Aorta (tissue), 5 donors: ENCODE results near the gene ZMYM4. TPM values are rescaled to one million over a fixed set of nuclear protein-coding genes. Genes with fewer than 3 reads are reported as not detected.
A peak's percentile ranks its signal among the peaks of the same experiment; 100 is the strongest.
"Not testable (repeated sequence)": the region's sequence is repeated elsewhere in the genome, so short reads cannot be mapped to it uniquely, and the experiment has no call there.

Source experiments
- ATAC-seq: fragments of 200-7000 bp; cut with Tn5 transposase; one replicate; pipeline ENCODE4 v1.9.1; 2022; ENCODE audit warnings: moderate library complexity; ENCODE audit not compliant: low FRiP score
- DNase-seq, 2 donors: peaks; one replicate each; pipeline ENCODE4 v3.0.0-alpha.2; 2020
- H3K27ac ChIP-seq, 2 donors: one replicate each; pipeline ENCODE4 v1.5.1; 2013; ENCODE audit warnings: low read length in 2 of 2, mild to moderate bottlenecking in 2 of 2, moderate library complexity in 2 of 2, control low read depth in 1 of 2, inconsistent platforms in 1 of 2, low read depth in 1 of 2
- H3K27me3 ChIP-seq, 2 donors: one replicate each; pipeline ENCODE4 v1.6.1; 2013; ENCODE audit warnings: control low read depth in 1 of 2, low read length in 1 of 2, mild to moderate bottlenecking in 1 of 2, moderate library complexity in 1 of 2; ENCODE audit not compliant: insufficient read depth in 2 of 2, control insufficient read depth in 1 of 2
- H3K36me3 ChIP-seq, 2 donors: one replicate each; pipeline ENCODE4 v1.6.1; 2013; ENCODE audit warnings: control low read depth in 1 of 2, low read length in 1 of 2, mild to moderate bottlenecking in 1 of 2; ENCODE audit not compliant: insufficient read depth in 2 of 2, control insufficient read depth in 1 of 2
- H3K4me1 ChIP-seq, 2 donors: one replicate each; pipeline ENCODE4 v1.6.1; 2013; ENCODE audit warnings: low read length in 2 of 2, control low read depth in 1 of 2, mild to moderate bottlenecking in 1 of 2, moderate library complexity in 1 of 2; ENCODE audit not compliant: insufficient read depth in 2 of 2, control insufficient read depth in 1 of 2
- H3K4me3 ChIP-seq, 2 donors: one replicate each; pipeline ENCODE4 v1.5.1; 2013; ENCODE audit warnings: low read length in 2 of 2, control low read depth in 1 of 2, mild to moderate bottlenecking in 1 of 2
- H3K9me3 ChIP-seq: one replicate; pipeline ENCODE4 v1.6.1; 2013; ENCODE audit warnings: mild to moderate bottlenecking, low read length; ENCODE audit not compliant: control insufficient read depth
- WGBS, 2 donors: extraction: QIAGEN DNeasy Blood & Tissue Kit; methylation state at CpG; one replicate each; pipeline ENCODE4 v1.1.7; 2013; 5-methylcytosine and 5-hydroxymethylcytosine counted together
- intact Hi-C, 2 donors: fragments of 100-400 bp; cut with DNase I; formaldehyde crosslinking; loops; one replicate each; pipeline versions ENCODE4 v1.14.2 to v1.15.0; 2022
- polyA plus RNA-seq, 2 donors: library from polyadenylated mRNA; stranded (reverse); fragments of 200-250 nt; gene quantifications; one replicate each; pipeline ENCODE4 v1.2.3, GENCODE V29; 2013
- total RNA-seq, 2 donors: library from RNA; stranded (reverse); fragmentation: NEBNext Ultra II Directional; extraction: Animal tissue kit (Norgen Biotek cat#: 25700); gene quantifications; one replicate each; pipeline ENCODE4 v1.2.1, GENCODE V29; 2021
- donor health status: healthy with polysubstance abuse.
- donor health status: Bipolar disorder and iron deficiency.
- donor health status: DM: no; HTN: no; CAD: no.
- donor health status: DM: no; HTN: no; CAD: no.
- donor health status: DM: yes; HTN: yes; CAD: no.

Gene ZMYM4
- total and polyA plus RNA-seq, 4 donors, result 6.6 to 57.0 (median 32.9) TPM

- 95 to 98% methylated on average over 3 of the region's 3 CpGs for WGBS, 2 donors
- H3K4me1 ChIP-seq, result no peaks in the 10 kb centered on the region
- no peak for ATAC-seq
- no peak overlapping the region for H3K27ac ChIP-seq
- H3K27me3 ChIP-seq, result no peaks in the 10 kb centered on the region
- H3K4me3 ChIP-seq, result no peak overlapping the region
- H3K36me3 ChIP-seq, result no peaks in the 10 kb centered on the region
- intact Hi-C loops, result no loop called here
- DNase-seq, result no peak
- H3K9me3 ChIP-seq, result no peaks in the 10 kb centered on the region
These were observed 57.8 kb downstream of the ZMYM4 start for GRCh38 chr1:35326246-35326866.

- H3K9me3 ChIP-seq, intact Hi-C loops, H3K4me1 ChIP-seq, H3K36me3 ChIP-seq, H3K27me3 ChIP-seq, H3K27ac ChIP-seq, H3K4me3 ChIP-seq, ATAC-seq, DNase-seq: not testable (repeated sequence)
- WGBS, 2 donors, result 96 to 98% methylated on average over 2 of the region's 2 CpGs
These were observed 63.1 kb downstream of the ZMYM4 start for GRCh38 chr1:35331618-35332017.

- DNase-seq, result no peak
- WGBS, 2 donors, result 61 to 74% methylated on average over 1 of the region's 1 CpG
These were observed 66.0 kb downstream of the ZMYM4 start for GRCh38 chr1:35334485-35334884.

GRCh38 chr1:35340519-35340918 lies 72.0 kb downstream of the ZMYM4 start:
- Histone ChIP-seq H3K36me3 (no peaks in the 10 kb centered on the region), H3K27ac (no peak overlapping the region), H3K4me1 (no peaks in the 10 kb centered on the region), H3K4me3 (no peak overlapping the region), H3K9me3 (no peaks in the 10 kb centered on the region), H3K27me3 (no peaks in the 10 kb centered on the region)
- WGBS, 2 donors, result 96 to 100% methylated on average over 2 of the region's 2 CpGs
- no peak for DNase-seq
- intact Hi-C loops, result no loop called here
- ATAC-seq, result no peak

More at GRCh38 chr1:35334485-35334884, 66.0 kb downstream of the ZMYM4 start:
- no peaks in the 10 kb centered on the region for H3K36me3 ChIP-seq
- no peaks in the 10 kb centered on the region for H3K4me1 ChIP-seq
- ATAC-seq, result no peak
- H3K27me3 ChIP-seq, result no peaks in the 10 kb centered on the region
- no peak overlapping the region for H3K4me3 ChIP-seq
- H3K9me3 ChIP-seq, result no peaks in the 10 kb centered on the region
- intact Hi-C loops, result no loop called here
- no peak overlapping the region for H3K27ac ChIP-seq

GRCh38 chr1:35345439-35345981 lies 77.0 kb downstream of the ZMYM4 start:
- H3K27ac ChIP-seq, result no peak overlapping the region
- H3K36me3 ChIP-seq, result no peaks in the 10 kb centered on the region
- WGBS, 2 donors, result 95% methylated on average over 13 of the region's 13 CpGs
- H3K27me3 ChIP-seq, result no peaks in the 10 kb centered on the region
- no peak overlapping the region for H3K4me3 ChIP-seq
- no peaks in the 10 kb centered on the region for H3K9me3 ChIP-seq
- peak in 1 of 2 donors; percentile 57 for DNase-seq
- no peaks in the 10 kb centered on the region for H3K4me1 ChIP-seq
- intact Hi-C loops, result no loop called here
- no peak for ATAC-seq

- 62 to 64% methylated on average over 6 of the region's 6 CpGs for WGBS, 2 donors
- no peaks in the 10 kb centered on the region for H3K27me3 ChIP-seq
- H3K4me1 ChIP-seq, result no peaks in the 10 kb centered on the region
- DNase-seq (no peak), ATAC-seq (no peak)
- intact Hi-C loops, result no loop called here
- no peaks in the 10 kb centered on the region for H3K36me3 ChIP-seq
- H3K4me3 ChIP-seq, result no peak overlapping the region
- no peak overlapping the region for H3K27ac ChIP-seq
- H3K9me3 ChIP-seq, result no peaks in the 10 kb centered on the region
These were observed 82.4 kb downstream of the ZMYM4 start for GRCh38 chr1:35350872-35351271.

- intact Hi-C loops, result no loop called here
- Histone ChIP-seq H3K4me3 (no peak overlapping the region), H3K27ac (no peak overlapping the region), H3K9me3 (no peaks in the 10 kb centered on the region), H3K27me3 (no peaks in the 10 kb centered on the region), H3K36me3 (no peaks in the 10 kb centered on the region), H3K4me1 (no peaks in the 10 kb centered on the region)
- DNase-seq, result no peak
- ATAC-seq, result no peak
These were observed 91.5 kb downstream of the ZMYM4 start for GRCh38 chr1:35359995-35360394.

GRCh38 chr1:35361638-35362037 lies 93.1 kb downstream of the ZMYM4 start:
- 80 to 89% methylated on average over 3 of the region's 3 CpGs for WGBS, 2 donors
- intact Hi-C loops, result no loop called here
- no peak overlapping the region for H3K4me3 ChIP-seq
- no peaks in the 10 kb centered on the region for H3K27me3 ChIP-seq
- DNase-seq (no peak), ATAC-seq (no peak)
- no peak overlapping the region for H3K27ac ChIP-seq
- no peaks in the 10 kb centered on the region for H3K36me3 ChIP-seq
- no peaks in the 10 kb centered on the region for H3K9me3 ChIP-seq
- no peaks in the 10 kb centered on the region for H3K4me1 ChIP-seq

- H3K4me1 ChIP-seq, result no peaks in the 10 kb centered on the region
- H3K4me3 ChIP-seq, result no peak overlapping the region
- ATAC-seq (no peak), DNase-seq (no peak)
- no peak overlapping the region for H3K27ac ChIP-seq
- H3K9me3 ChIP-seq, result no peaks in the 10 kb centered on the region
- no peaks in the 10 kb centered on the region for H3K36me3 ChIP-seq
- intact Hi-C loops, result no loop called here
- WGBS, 2 donors, result 92 to 93% methylated on average over 3 of the region's 3 CpGs
- H3K27me3 ChIP-seq, result no peaks in the 10 kb centered on the region
These were observed 96.2 kb downstream of the ZMYM4 start for GRCh38 chr1:35364741-35365140.
